ENCODE results near the gene NPPB.

The NPPB gene

DNA sequence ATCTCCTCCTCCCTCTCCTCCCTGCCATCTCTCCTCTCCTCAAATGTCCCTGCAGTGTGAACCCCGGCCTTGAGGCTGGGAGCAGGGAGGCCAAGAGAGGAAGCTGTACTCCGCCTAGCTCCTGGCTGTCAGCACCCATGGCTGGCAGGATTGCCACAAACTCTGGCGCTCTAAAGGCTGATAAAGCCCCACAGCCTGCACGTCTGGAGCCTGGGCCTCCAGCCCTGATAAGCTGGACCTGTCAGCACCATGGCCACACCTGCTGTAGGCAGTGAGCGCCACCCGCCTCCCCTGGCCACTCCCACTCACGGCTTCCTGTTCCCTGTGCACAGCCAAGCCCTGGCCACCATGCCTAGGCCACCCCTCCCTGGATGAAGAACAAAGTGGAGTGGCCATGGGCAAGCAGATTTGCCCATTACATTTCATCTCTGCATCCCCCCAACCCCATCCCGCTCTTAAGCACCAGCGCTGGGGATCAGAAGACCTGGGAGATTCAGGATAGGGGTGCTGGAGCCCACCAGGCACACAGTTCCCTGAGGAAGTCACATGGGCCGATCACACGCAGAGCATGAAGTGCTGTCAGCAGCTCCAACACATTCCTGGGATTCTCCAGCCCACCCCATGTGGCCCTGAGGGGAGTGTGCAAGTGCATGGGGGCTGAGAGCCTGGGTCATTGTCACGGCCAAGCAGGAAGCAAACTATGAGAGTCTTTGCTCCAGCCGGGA, 24.2 kb upstream of the NPPB start:
- Histone ChIP-seq H3K79me2 (ENCODE audit: insufficient read depth, low read length) (no peaks in the 10 kb centered on the region), H3K9me3 (ENCODE audit: insufficient read depth, low read length) (no peaks in the 10 kb centered on the region), H3K36me3 (ENCODE audit: low read length) (no peaks in the 10 kb centered on the region), H3K9me2 (replicated peaks; ENCODE audit: insufficient read depth, low read length) (no peaks in the 10 kb centered on the region), H2AFZ (ENCODE audit: low read depth, low read length, severe bottlenecking) (no peak overlapping the region), H3K4me2 (ENCODE audit: low read depth, low read length, poor library complexity, severe bottlenecking) (no peak overlapping the region), H3F3A (ENCODE audit: insufficient read depth) (no peaks in the 10 kb centered on the region), H3K27ac (ENCODE audit: low read depth, low read length) (no peak overlapping the region), H3K4me3 (ENCODE audit: insufficient read depth, low read length, poor library complexity, severe bottlenecking) (no peak overlapping the region), H3K27me3 (ENCODE audit: low read length) (no peaks in the 10 kb centered on the region), H4K20me1 (ENCODE audit: low read depth, low read length) (no peaks in the 10 kb centered on the region), H3K9ac (ENCODE audit: low read length) (no peak overlapping the region)
- TF ChIP-seq EZH2phosphoT487 (conservative IDR thresholded peaks at IDR 0.05; ENCODE audit: low read length) = no peak
- TF ChIP-seq, protein P1, sequence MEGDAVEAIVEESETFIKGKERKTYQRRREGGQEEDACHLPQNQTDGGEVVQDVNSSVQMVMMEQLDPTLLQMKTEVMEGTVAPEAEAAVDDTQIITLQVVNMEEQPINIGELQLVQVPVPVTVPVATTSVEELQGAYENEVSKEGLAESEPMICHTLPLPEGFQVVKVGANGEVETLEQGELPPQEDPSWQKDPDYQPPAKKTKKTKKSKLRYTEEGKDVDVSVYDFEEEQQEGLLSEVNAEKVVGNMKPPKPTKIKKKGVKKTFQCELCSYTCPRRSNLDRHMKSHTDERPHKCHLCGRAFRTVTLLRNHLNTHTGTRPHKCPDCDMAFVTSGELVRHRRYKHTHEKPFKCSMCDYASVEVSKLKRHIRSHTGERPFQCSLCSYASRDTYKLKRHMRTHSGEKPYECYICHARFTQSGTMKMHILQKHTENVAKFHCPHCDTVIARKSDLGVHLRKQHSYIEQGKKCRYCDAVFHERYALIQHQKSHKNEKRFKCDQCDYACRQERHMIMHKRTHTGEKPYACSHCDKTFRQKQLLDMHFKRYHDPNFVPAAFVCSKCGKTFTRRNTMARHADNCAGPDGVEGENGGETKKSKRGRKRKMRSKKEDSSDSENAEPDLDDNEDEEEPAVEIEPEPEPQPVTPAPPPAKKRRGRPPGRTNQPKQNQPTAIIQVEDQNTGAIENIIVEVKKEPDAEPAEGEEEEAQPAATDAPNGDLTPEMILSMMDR (IDR thresholded peaks at IDR 0.05; ENCODE audit: insufficient read depth, low read length, poor library complexity, severe bottlenecking) = no peak

DNA sequence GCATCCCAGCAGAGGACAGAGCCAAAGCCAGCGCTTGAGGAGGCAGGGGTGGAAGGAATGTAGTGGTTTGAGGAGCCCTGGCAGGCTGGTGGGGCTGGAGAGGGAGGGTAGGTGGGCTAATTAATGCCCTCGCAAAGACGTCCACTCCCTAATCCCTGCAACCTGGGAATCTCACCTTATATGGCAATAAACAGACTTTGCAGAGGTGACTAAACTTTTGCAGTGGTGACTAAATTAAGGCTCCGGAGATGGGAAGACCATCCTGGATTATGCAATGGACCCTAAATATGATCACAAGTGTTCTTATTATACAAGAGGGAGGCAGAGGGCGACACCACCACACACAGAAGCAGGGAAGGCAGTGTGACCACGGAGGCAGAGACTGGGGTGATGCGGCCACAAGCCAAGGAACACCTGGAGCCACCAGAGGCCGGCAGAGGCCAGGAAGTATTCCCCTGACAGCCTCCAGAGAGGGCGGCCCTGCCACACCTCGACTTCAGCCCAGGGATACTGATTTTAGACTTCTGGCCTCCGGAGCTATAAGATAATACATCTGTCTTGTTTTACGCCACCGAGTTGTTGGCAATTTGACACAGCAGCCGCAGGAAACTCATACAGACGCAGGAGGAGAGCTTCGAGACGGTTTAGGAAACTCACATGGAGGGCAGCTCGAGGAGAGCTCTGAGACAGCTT, 23.1 kb upstream of the NPPB start:
- no peaks in the 10 kb centered on the region for H3K9me3 ChIP-seq (ENCODE audit: insufficient read depth, low read length)
- no peak overlapping the region for H2AFZ ChIP-seq (ENCODE audit: low read depth, low read length, severe bottlenecking)
- H3K9ac ChIP-seq (ENCODE audit: low read length) = no peak overlapping the region
- no peak overlapping the region for H3K27ac ChIP-seq (ENCODE audit: low read depth, low read length)
- H3K36me3 ChIP-seq (ENCODE audit: low read length) = no peaks in the 10 kb centered on the region
- no peaks in the 10 kb centered on the region for H3F3A ChIP-seq (ENCODE audit: insufficient read depth)
- no peaks in the 10 kb centered on the region for H3K9me2 ChIP-seq (replicated peaks; ENCODE audit: insufficient read depth, low read length)
- no peak overlapping the region for H3K4me2 ChIP-seq (ENCODE audit: low read depth, low read length, poor library complexity, severe bottlenecking)
- H3K27me3 ChIP-seq (ENCODE audit: low read length) = no peaks in the 10 kb centered on the region
- no peak overlapping the region for H3K4me3 ChIP-seq (ENCODE audit: insufficient read depth, low read length, poor library complexity, severe bottlenecking)
- TF ChIP-seq, protein P1 (IDR thresholded peaks at IDR 0.05; ENCODE audit: insufficient read depth, low read length, poor library complexity, severe bottlenecking) = no peak
- no peak for TF ChIP-seq EZH2phosphoT487 (conservative IDR thresholded peaks at IDR 0.05; ENCODE audit: low read length)
- no peaks in the 10 kb centered on the region for H3K79me2 ChIP-seq (ENCODE audit: insufficient read depth, low read length)
- no peaks in the 10 kb centered on the region for H4K20me1 ChIP-seq (ENCODE audit: low read depth, low read length)

DNA sequence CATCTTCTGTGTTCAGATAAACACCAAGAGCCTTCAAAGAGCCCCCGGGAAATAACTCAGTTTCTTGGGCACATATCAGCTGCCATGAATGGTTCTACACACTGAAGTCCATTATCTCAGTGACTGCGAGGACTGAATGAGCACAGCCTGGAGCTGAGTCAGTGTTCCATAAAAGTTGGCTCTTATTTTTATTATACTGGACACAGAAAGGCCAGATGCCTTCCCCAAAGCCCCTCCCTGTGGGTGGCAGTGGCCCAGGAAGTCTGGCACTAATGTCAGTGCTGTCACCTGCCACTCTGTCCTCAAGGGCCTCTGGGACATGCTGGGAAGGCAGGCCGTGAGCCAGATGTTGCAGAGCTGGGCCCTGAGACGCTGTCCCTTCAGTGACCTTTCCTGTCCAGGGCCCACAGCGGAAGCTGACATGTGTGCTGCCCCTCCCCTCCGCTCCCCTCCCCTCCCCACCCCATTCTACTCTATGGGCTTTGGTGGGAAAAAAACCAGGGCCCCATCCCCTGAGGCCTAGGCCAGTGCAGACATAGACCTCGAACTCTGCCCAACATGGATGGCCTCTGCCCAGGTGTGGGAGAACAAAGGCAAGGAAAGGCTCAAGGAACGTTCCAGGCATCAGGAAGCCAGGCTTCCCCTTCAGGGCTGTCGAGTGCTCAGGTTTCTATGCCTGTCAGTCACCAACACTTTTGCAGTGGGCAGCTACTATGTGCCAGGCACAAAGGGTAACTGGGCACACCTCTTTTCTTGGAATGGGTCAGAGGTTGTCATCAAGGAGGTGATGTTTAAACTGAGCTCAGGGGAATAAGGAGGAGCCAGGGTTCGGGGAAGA, 22.4 kb upstream of the NPPB start:
- Histone ChIP-seq H3K79me2 (ENCODE audit: insufficient read depth, low read length) (no peaks in the 10 kb centered on the region), H3K4me2 (ENCODE audit: low read depth, low read length, poor library complexity, severe bottlenecking) (no peak overlapping the region), H3K9me3 (ENCODE audit: insufficient read depth, low read length) (no peaks in the 10 kb centered on the region), H3K9me2 (replicated peaks; ENCODE audit: insufficient read depth, low read length) (no peaks in the 10 kb centered on the region), H3K4me3 (ENCODE audit: insufficient read depth, low read length, poor library complexity, severe bottlenecking) (no peak overlapping the region), H3K36me3 (ENCODE audit: low read length) (no peaks in the 10 kb centered on the region), H3K27me3 (ENCODE audit: low read length) (no peaks in the 10 kb centered on the region), H3K27ac (ENCODE audit: low read depth, low read length) (no peak overlapping the region), H3F3A (ENCODE audit: insufficient read depth) (no peaks in the 10 kb centered on the region), H3K9ac (ENCODE audit: low read length) (no peak overlapping the region), H4K20me1 (ENCODE audit: low read depth, low read length) (no peaks in the 10 kb centered on the region), H2AFZ (ENCODE audit: low read depth, low read length, severe bottlenecking) (no peak overlapping the region)
- no peak for TF ChIP-seq EZH2phosphoT487 (conservative IDR thresholded peaks at IDR 0.05; ENCODE audit: low read length)
- TF ChIP-seq, protein P1 (IDR thresholded peaks at IDR 0.05; ENCODE audit: insufficient read depth, low read length, poor library complexity, severe bottlenecking) = no peak
